Activated naive CD4-positive, alpha-beta T cell treated with anti-CD3 and anti-CD28 coated beads, Interleukin-2, amount 50 U/mL, for 72 hours (primary cell): Measurements from ENCODE around the gene GDAP1L1. TPM values are rescaled to one million over a fixed set of nuclear protein-coding genes. Genes with fewer than 3 reads are reported as not detected.
"Not testable (repeated sequence)": the region's sequence is repeated elsewhere in the genome, so short reads cannot be mapped to it uniquely, and the experiment has no call there.

Experiments used
- ATAC-seq, 2 donors: fragments of 150-1000 bp; cut with Tn5 transposase; 2 replicates each; pipeline ENCODE4 v1.10.0; 2021; ENCODE audit warnings: mild to moderate bottlenecking in 2 of 2, moderate library complexity in 2 of 2
- DNase-seq, 2 donors: peaks; one replicate each; pipeline ENCODE4 v3.0.0; 2021 to 2022; ENCODE audit warnings: low spot score in 2 of 2
- H3K27ac Mint-ChIP-seq, 2 donors: one replicate each; pipeline ENCODE4 v1.8.0; 2022; ENCODE audit warnings: mild to moderate bottlenecking in 2 of 2, mixed read lengths in 2 of 2
- H3K36me3 Mint-ChIP-seq, 2 donors: one replicate each; pipeline ENCODE4 v1.8.0; 2022; ENCODE audit warnings: mixed read lengths in 2 of 2
- H3K9me3 Mint-ChIP-seq, 2 donors: one replicate each; pipeline ENCODE4 v1.8.0; 2022; ENCODE audit warnings: mixed read lengths in 2 of 2
- total RNA-seq, 2 donors: library from RNA; stranded (reverse); gene quantifications; one replicate each; pipeline ENCODE4 v1.2.3, GENCODE V29; 2022

The GDAP1L1 gene
- total RNA-seq, 2 donors from 2014 or later = not detected

DNA sequence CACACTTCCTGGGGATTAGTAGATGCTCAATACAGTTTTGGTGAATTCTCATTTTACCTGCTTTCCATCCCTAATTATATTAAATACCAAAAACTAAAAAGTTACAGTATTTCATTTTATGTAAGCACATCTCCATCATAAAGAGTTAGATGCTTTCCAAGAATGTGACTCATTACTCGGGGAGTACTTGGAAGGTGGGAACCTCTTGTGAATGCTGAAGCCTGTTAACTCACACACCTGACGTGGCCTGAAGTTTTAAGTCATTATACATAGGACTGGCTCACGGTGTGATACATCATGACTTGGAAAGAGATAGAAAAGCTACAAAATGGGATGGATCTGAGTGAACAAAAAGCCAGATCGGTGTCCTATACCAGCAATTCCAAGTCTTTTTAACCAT, 34.3 kb upstream of the GDAP1L1 start:
- DNase-seq (no peak), ATAC-seq (no peak)
- Mint-ChIP-seq H3K36me3 (peaks cover 19 to 23% of the 10 kb centered on the region in 2 donors), H3K27ac (peak overlapping the region in 1 of 2 donors; percentile 100), H3K9me3 (no peaks in the 10 kb centered on the region)

DNA sequence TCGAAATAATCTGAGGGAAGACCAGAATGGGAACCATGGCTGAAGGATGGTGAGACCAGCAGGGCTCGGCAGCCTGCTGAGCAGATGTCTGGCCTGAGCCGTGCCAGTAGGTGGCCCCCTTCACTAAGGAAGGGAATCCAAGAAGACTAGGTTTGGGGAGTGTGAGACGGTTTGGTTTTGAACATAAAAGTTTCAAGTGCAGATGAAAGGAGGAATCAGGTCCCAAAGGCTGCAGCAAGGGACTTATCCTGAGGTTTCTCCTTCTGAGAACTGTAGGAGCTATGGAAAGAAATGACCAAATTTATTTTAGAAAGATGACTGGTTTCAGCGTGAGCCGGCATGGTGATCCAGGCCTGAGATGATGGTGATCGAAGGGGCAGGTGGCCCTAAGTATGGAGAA, 32.0 kb upstream of the GDAP1L1 start:
- Mint-ChIP-seq H3K9me3 (no peaks in the 10 kb centered on the region), H3K27ac (peak overlapping the region in 1 of 2 donors; percentile 8), H3K36me3 (peaks cover 10 to 11% of the 10 kb centered on the region in 2 donors)
- DNase-seq (peak; percentile 68 to 71), ATAC-seq (peak in 1 of 2 donors; percentile 20)

DNA sequence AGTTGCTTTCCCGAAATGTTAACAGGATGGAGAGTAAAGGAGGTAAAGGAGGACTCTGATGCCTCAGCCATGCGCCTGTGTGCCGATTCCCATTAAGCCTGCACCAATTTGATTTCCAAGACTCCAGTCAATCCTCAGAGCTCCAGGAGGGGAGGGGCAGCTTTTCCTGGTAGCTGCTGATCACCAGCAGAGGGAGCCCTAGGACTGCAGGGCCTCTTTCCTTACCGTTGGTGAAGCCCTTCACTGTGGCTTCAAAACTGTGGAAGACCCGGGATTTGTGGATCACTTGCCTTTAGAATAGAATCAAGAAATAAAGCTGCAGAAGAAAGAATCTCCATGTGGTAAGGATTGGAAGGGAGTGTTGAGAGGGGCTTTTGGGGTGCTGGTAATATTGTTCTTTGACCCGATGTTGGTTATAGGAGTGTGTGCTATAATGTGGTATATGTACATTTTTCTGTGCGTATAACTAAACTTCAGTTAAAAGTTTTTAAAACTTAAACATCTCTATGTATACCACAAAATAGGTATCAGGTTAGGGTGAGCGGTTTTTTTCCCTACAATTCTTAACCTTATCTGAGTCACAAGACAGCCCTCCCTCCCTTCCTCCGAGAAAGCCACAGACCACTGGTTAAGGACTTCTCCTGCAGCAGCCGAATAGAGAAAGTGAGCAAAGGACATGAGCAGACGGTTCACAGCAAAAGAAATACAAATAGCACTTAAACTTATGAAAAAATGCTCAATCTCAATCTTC, 29.6 kb upstream of the GDAP1L1 start:
- Mint-ChIP-seq H3K9me3 (no peaks in the 10 kb centered on the region), H3K36me3 (no peaks in the 10 kb centered on the region), H3K27ac (peak overlapping the region; percentile 84 to 85)
- DNase-seq (peak in 1 of 2 donors; percentile 73), ATAC-seq (peak; percentile 65 to 86)

DNA sequence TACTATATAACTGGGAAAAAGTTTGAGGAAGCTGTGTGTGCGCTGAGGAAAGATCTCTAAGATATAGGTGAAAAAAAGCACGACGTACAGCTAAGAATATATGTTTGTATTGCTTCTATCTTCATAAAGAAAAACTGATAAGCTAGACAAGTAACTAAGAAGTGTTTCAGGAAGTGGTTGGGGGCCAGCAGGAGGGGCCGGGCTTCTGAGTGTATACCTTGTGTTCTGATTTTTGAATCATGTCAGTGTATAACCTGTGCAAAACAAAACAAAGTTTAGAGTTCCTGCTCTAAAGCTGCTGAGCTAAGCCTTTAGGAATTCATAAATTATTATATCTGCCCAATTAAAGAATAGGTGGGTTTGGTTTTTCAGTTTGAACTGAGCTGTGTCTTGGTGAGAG, 28.7 kb upstream of the GDAP1L1 start:
- H3K9me3 Mint-ChIP-seq = no peaks in the 10 kb centered on the region
- ATAC-seq (peak; percentile 27 to 63), DNase-seq (no peak)
- no peaks in the 10 kb centered on the region for H3K36me3 Mint-ChIP-seq
- H3K27ac Mint-ChIP-seq = peak overlapping the region in 1 of 2 donors; percentile 84

- Mint-ChIP-seq H3K36me3 (no peaks in the 10 kb centered on the region), H3K27ac (peak overlapping the region; percentile 75 to 82), H3K9me3 (no peaks in the 10 kb centered on the region)
- peak in 1 of 2 donors; percentile 25 for ATAC-seq
- DNase-seq = no peak
Observed at GRCh38 chr20:44219170-44219730, 27.9 kb upstream of the GDAP1L1 start.

- ATAC-seq (no peak), DNase-seq (no peak)
- H3K9me3 Mint-ChIP-seq = no peaks in the 10 kb centered on the region
- H3K36me3 Mint-ChIP-seq = no peaks in the 10 kb centered on the region
- peak overlapping the region; percentile 75 to 82 for H3K27ac Mint-ChIP-seq
Observed at GRCh38 chr20:44219791-44220190, 27.3 kb upstream of the GDAP1L1 start.

DNA sequence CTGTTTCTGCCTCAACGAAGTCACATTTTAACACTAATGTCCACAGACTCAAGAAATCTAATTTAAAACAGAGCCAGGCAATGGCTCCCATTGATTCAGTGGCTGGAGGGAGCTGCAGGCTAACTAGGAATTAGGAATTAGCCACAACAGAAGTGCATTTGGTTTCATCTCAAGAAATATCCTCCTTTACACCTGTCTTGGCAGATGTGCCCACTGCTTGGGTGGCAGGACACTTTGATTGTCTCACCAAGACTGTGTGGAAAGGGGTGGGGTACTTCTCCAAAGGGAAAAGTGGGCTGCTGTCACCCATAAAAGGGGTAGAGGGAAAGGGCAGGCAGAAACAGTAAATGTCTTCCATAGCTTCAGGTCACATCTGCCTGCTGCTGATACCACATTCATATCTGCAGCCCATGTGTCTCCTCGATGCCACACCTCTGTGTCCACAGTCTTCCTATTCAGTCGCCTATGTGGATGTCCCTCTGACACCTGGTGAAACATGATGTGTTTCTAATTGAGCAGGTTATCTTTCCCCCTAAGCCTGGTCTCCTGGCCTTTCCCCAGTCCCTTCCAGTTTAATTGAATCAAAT, 25.6 kb upstream of the GDAP1L1 start:
- DNase-seq (no peak), ATAC-seq (no peak)
- H3K36me3 Mint-ChIP-seq = no peaks in the 10 kb centered on the region
- peak overlapping the region in 1 of 2 donors; percentile 75 for H3K27ac Mint-ChIP-seq
- H3K9me3 Mint-ChIP-seq = no peaks in the 10 kb centered on the region

- DNase-seq (no peak), ATAC-seq (no peak)
- no peak overlapping the region for H3K27ac Mint-ChIP-seq
Observed at GRCh38 chr20:44222027-44222426, 25.1 kb upstream of the GDAP1L1 start.

GRCh38 chr20:44222633-44223368, 24.3 kb upstream of the GDAP1L1 start:
- Mint-ChIP-seq H3K9me3 (no peaks in the 10 kb centered on the region), H3K27ac (no peak overlapping the region), H3K36me3 (no peaks in the 10 kb centered on the region)
- DNase-seq (no peak), ATAC-seq (no peak)

More at GRCh38 chr20:44222027-44222426, 25.1 kb upstream of the GDAP1L1 start:
- Mint-ChIP-seq H3K9me3 (no peaks in the 10 kb centered on the region), H3K36me3 (no peaks in the 10 kb centered on the region)

DNA sequence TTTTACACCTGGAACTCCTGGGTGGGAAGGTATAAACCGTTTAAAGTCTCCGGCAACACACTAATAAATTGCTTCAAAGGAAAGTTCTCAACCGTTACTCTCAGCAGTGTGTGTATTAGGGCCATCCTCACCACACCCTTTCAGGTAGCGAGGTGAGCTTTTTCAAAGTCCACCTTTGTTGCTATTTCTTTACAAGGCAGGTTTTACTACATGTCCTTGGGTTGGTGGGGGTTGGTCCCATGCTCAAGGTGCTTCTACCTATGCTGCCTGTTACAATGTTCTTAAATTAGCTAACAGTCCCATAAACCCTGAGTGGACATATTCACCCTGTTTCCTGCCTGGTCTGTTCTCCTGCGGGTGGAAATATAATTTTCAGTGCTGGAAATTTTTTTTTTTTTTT, 23.4 kb upstream of the GDAP1L1 start:
- no peak overlapping the region for H3K27ac Mint-ChIP-seq
- H3K36me3 Mint-ChIP-seq = no peaks in the 10 kb centered on the region
- no peak for DNase-seq
- ATAC-seq = no peak
- no peaks in the 10 kb centered on the region for H3K9me3 Mint-ChIP-seq

- H3K9me3 Mint-ChIP-seq = no peaks in the 10 kb centered on the region
- DNase-seq (no peak), ATAC-seq (no peak)
- H3K36me3 Mint-ChIP-seq = no peaks in the 10 kb centered on the region
- no peak overlapping the region for H3K27ac Mint-ChIP-seq
Observed at GRCh38 chr20:44224637-44225036, 22.5 kb upstream of the GDAP1L1 start.

DNA sequence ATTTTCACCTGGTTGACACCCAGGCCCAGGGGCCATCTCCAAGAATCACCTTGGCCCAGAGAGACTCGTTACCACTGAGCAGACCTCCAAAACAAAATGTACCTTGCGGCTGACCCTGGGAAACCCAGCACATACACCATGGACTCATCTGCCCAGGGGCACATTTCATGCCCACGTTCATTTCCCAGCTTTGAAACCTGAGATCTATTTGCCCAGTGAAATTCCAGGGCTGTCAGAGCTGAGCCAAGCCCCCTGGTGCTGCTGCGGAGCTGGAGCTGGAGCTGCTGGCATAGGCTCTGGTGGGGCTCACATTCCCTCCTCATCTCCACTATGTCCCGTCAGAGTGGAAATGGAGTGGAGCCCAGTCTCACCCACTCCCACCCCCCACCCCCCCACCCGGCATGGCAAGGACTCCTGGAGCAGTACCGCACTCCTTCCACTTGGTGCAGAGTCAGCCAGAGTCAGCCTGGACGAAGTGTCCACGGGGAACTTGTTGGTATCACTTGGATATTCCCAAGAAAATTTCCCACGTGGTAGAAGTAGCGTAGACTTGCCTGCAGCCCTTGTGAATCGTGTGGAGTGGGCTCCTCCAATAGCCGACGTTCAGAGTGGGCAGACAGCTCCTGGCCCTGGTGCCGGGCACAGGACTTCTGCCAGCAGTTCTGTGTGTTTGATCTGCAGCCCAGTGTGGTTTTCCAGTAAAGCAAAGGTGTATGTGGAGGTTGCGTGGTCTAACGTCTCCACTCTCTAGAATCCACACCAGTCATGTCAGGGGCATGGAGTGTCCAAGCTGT, 18.4 kb upstream of the GDAP1L1 start:
- DNase-seq (no peak), ATAC-seq (no peak)
- Mint-ChIP-seq H3K9me3 (no peaks in the 10 kb centered on the region), H3K36me3 (no peaks in the 10 kb centered on the region), H3K27ac (peak overlapping the region in 1 of 2 donors; percentile 44)

DNA sequence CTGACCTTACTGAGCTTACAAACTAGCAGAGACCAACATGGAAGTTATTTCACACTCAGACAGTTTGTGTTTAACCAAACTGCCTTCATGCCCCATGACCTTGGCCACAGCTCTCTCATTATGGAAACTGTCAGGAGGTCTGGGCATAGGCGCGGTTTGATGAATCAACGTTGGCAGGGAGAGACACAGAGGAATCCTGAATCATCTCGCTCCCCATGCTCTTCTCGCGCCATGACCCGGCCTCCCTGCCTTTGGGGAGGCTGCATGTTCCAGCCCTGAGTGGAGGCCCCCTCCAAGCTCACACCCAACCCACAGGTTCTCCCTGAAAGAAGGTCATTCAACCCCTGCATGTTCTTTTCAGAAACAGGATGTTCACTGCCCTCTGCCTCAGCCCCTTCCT, 15.9 kb upstream of the GDAP1L1 start:
- H3K9me3 Mint-ChIP-seq = no peaks in the 10 kb centered on the region
- DNase-seq = no peak
- ATAC-seq = peak in 1 of 2 donors; percentile 84
- no peaks in the 10 kb centered on the region for H3K36me3 Mint-ChIP-seq
- no peak overlapping the region for H3K27ac Mint-ChIP-seq

DNA sequence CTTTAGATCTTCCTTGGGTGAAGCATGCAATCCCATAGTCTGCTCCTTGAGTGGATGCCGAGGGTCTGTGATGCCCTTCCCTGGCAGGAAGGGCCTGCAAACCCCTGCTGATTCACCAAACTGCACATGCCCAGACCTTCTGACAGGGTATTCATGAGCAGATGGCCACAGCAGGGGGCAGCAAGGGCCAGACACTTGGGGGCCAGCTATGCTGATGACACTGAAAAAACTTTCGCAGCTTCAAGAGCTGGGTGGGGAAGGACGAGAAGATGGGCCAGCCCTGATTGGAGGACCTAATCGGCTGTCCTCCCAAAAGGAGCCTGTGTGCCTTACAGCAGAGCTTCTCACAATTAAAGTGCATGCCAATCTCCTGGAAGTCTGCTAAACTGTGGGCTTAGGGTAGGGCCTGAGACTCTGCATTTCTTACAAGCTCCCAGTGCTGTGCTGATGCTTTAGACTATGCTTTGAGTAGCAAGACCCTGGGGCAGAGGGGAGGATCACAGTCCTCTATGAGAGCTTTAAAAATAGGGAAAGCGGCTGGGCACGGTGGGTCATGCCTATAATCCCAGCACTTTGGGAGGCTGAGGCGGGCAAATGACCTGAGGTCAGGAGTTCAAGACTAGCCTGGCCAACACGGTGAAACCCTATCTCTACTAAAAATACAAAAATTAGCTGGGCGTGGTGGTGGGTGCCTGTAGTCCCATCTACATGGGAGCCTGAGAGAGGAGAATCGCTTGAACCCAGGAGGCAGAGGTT, 15.2 kb upstream of the GDAP1L1 start:
- DNase-seq = no peak
- Mint-ChIP-seq H3K27ac (no peak overlapping the region), H3K36me3 (no peaks in the 10 kb centered on the region), H3K9me3 (no peaks in the 10 kb centered on the region)
- peak in 1 of 2 donors; percentile 5 for ATAC-seq

DNA sequence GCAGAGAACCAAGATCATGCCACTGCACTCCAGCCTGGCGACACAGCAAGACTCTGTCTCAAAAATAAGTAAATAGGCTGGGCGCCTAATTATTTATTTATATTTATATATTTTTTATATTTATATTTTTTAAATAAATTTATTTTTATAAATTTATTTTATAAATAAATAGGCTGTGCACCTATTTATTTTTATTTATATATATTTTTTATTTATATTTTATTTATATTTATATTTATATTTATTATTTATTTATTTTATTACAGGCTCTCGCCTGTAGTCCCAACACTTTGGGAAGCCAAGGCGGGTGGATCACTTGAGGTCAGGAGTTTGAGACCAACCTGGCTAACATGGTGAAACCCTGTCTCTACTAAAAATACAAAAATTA, 14.6 kb upstream of the GDAP1L1 start:
- H3K36me3 Mint-ChIP-seq, ATAC-seq, H3K9me3 Mint-ChIP-seq, DNase-seq, H3K27ac Mint-ChIP-seq: not testable (repeated sequence)
